GM12875 (cell line): ENCODE measurements around the gene GIMAP8.

Source experiments
- H3K4me3 ChIP-seq: one replicate; pipeline ENCODE4 v1.5.1; 2011; ENCODE audit warnings: low read depth, low read length, control low read depth
- CTCF ChIP-seq: IDR thresholded peaks from 2 replicates; pipeline ENCODE4 v1.5.1; 2011; ENCODE audit warnings: low read depth, mild to moderate bottlenecking, control low read depth, inconsistent platforms, low read length, moderate library complexity, borderline replicate concordance; ENCODE audit not compliant: insufficient read depth

The GIMAP8 gene

GRCh38 chr7:150447966-150448788, 2.3 kb upstream of the GIMAP8 start:
- TF ChIP-seq CTCF = no peak
- H3K4me3 ChIP-seq = no peak overlapping the region

DNA sequence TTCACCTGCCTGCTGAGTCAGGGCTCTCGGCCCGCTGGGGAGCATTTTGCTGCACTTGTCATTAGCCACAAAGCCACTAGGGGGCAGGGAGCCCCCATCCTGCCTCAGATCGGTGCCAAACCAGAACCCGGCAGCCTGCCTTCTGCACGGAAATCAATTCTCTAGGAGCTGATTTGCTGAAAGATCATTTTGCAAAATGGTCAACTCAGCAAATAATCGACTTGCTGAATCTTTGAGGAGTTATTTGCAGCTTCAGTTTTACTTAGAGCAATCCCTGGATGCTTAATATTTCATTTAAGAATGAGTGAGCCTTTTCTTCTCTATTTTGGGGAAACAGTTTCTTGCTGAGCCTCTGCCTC, 1.7 kb upstream of the GIMAP8 start:
- TF ChIP-seq CTCF = peak; percentile 91

GRCh38 chr7:150449206-150449952, 1.1 kb upstream of the GIMAP8 start:
- TF ChIP-seq CTCF = no peak
- no peak overlapping the region for H3K4me3 ChIP-seq

More for the DNA sequence above, 1.7 kb upstream of the GIMAP8 start:
- H3K4me3 ChIP-seq = no peak overlapping the region

DNA sequence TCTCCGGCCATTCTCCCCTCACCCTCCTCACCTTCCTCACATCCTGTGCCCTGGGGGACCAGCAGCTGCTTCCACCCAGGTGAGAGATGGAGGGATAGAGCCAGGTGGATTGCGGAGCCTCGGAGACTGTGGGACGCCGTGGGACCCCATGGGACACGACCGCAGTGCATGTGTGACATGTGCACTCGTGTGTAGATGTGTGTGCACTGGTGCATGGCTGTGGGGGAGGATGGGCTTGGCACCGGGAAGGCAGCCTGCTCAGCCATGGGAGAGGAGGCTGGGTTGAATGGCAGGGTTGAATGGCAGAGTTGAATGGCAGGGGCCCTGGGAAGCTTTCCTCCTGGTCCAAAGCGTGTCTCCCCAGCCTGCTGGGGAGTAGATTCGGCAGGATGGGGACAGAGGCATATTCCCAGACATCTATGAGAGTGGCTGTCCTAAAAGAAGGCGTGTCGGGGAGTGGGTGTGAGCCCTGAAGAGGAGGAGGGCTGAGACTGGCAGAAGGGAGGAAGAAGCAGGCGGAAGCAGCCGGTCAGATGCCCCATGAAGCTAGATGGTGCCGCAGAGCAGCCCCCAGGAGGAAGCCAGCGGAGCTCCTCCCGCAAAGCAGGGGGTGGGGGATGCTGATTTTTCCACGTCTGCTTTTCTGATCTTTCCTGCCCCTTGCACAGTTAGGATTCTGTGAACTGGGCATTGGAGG, 815 bp downstream of the GIMAP8 start:
- peak overlapping the region; percentile 88 for H3K4me3 ChIP-seq
- 0 out of 2 replicates have a peak, but pooled peaks have one; percentile 6 for TF ChIP-seq CTCF

GRCh38 chr7:150451833-150452461, 1.5 kb downstream of the GIMAP8 start:
- no peak for TF ChIP-seq CTCF
- peak overlapping the region; percentile 88 for H3K4me3 ChIP-seq

GRCh38 chr7:150453181-150453580, 2.8 kb downstream of the GIMAP8 start:
- no peak for TF ChIP-seq CTCF
- peak overlapping the region; percentile 88 for H3K4me3 ChIP-seq
